Astrocyte (in vitro differentiated cells and primary cell): Measurements from ENCODE around the gene NPR2.

Experiments
- CTCF ChIP-seq: IDR thresholded peaks from 2 replicates; pipeline ENCODE4 v1.5.1; 2011; ENCODE audit warnings: low read depth, mild to moderate bottlenecking, inconsistent platforms, low read length, moderate library complexity; ENCODE audit not compliant: insufficient read depth
- EZH2 ChIP-seq: IDR thresholded peaks from 2 replicates; pipeline ENCODE4 v1.6.1; 2012; ENCODE audit warnings: mild to moderate bottlenecking, low read length, inconsistent platforms; ENCODE audit not compliant: insufficient read depth

- TF ChIP-seq CTCF (no peak), EZH2 (no peak)
These were observed 15.4 kb upstream of the NPR2 start for GRCh38 chr9:35776018-35776417.
